Hematopoietic multipotent progenitor cell treated with erythropoietin and hydrocortisone succinate and interleukin-3 and kit ligand, for 6 days (in vitro differentiated cells): ENCODE data around the gene MICAL2.

ENCODE experiments used
- DNase-seq: peaks from one replicate; pipeline ENCODE4 v3.0.0-alpha.2; 2015

MICAL2 gene

DNA sequence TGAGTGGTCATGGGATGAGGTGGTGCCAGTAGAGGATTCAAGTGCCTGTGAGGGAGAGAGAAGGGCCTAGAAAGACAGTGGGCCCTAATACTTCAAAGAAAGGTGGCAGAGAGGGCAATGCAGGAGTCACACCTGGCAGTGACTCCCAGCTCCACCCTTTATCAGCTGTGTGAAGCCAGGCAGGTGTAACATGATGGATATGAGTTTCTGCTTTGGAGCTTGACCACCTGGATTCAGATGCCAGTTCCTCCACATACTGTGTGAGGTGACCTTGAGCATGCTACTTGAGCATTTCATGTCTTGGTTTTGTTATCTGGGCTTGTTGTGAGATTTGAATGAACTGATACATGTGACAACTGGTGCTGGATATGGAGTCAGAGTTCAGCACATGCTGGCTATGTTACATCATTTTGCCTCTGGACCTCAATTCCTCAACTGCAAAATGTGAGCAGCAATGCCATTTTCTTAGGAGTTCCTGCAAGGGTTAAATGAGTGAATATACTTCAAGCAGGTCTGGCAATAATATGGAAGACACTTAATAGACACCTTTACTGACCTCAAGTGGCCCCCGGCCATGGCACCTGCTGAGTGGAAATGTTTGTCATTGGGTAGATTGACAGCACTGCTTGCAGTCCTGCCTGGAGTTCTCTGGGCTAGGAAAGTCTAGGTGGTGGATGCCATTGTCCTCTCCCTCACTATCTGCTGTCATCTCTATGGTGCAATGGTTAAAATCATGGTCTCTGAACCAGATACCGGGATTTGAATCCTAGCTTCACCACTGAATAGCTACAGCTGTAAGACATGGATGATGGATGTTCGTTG lies 83.3 kb downstream of the MICAL2 start:
- DNase-seq, result no peak

DNA sequence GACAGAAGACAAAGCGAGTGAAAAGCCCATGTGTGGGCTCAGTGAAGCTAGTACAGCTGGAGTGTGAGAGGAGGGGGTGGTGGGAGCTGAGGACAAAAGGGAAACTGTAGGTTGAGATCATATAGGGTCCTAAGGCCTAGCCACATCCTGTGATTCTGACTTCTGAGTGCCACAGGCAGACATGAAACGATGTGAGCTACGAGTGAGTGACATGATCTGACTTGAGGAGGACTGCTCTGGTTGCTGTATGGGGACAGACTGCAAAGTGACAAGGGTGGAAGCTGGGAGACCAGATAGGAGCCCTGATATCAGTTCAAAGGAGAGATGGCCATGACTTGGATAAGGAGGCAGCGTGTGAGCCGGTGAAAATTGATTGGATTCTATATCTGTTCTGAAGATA lies 85.4 kb downstream of the MICAL2 start:
- DNase-seq, result peak; percentile 30

DNA sequence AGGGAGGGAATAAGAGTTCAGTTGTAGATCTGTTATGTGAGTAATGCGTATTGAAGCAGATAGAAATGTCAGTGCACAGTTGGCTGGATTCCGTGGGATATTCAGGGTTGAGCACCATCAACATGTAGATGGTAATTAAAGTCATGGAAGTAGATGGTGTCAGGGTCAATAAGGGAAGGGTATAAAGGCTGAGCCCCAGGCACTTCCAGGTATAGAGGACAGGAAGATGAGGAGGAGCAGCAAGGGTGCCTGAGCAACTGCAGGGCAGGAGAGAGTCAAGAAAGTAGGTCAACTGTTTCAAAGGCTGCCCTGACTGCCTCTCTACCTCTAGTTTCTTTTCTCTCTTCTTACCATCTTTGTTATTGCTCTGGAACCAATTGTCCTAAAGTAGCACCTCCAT lies 85.9 kb downstream of the MICAL2 start:
- no peak for DNase-seq

DNA sequence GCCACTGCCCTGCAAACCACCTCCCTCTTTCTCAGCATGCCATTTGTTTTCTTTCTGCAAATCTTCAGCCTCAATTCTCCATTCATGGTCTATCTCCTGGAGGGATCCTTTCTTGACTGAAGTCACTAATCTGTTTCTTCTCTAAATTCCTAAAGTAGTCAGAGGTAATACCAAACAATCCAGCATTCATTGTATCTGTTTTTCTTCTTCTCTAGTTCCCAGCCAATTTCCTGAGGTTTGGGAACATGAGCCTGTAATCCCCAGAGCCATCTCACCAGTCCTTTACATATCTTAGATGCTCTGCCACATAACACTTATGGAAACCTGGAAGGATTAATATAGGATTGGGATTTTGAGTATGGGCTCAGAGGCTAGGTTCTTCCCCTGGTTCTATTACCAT lies 86.5 kb downstream of the MICAL2 start:
- DNase-seq, result no peak

DNA sequence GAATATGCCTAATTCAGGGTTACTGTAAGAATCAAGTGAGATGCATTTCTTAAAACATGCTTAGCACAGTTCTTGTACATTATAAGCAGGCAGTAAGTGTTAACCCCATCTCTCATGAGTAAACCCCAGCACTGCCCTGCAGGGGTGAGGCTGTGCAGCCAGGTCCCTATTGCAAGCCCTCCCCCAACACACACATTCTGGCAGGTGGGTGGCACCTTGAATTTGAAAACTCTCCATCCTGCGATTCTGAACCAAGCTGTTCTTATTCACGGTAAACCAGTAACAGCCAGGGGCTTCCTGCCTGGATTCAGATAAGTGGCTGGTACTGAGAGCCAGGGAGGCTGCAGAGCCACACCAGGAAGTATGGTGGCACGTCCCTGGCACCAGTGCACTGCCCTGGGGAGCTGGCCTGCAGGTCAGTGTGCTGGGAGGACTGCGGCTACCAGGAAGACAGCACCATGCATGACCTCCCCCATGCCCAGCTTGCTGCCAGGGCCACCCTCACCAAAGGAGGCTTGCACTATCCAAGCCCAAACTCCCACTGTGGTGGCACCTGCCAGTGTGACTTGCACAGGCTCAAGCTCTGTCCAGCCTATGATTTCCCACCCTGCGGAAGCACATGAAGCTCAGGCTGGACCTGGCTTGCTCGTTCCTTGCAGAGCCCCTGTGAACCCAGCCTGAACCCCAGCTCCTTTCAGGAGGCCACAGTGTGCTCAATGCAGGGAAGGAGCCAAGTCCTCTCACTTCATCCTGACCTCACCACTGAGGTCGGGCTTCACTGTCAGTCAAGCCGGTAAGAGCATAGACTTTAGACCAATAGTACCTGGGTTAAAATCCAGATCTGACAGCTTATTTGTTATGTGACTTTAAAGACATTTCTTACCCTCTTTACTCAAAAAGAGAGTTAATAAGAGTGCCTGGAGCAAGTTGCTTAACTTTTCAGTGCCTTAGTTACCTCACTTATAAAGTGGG lies 88.1 kb downstream of the MICAL2 start:
- no peak for DNase-seq

DNA sequence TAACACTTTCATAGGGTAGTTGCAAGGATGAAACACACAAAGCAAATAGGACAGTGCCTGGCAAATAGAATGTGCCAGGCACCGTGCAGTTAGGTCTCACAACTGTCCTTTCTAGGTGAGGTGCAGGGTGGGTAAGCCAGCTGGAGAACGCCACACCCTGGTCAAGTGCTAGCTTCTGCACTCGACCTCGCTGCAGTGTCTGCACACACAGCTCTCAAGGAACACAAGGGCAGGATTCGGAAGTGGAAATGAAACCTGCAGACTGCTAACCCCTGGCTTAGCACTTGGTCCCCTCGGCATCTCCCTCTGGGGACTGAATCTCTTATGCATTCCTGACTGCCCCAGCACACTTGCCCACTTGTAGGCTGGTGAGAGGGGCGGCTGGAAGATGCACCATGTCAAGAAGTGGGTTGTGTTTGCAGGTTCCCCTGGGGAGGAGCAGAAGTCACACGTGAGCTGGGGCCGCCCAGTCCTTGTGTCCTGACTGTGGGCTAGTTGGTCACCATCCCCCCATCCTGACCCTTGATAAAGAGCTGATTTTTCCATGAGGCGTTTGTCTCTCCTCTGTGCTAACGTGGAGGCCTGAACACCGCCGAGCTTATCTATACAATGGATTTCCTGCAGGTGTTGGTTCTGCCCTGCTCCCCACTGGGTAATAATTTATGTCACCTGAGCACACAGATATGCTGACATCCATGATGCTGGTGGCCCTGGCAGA lies 89.0 kb downstream of the MICAL2 start:
- no peak for DNase-seq

DNA sequence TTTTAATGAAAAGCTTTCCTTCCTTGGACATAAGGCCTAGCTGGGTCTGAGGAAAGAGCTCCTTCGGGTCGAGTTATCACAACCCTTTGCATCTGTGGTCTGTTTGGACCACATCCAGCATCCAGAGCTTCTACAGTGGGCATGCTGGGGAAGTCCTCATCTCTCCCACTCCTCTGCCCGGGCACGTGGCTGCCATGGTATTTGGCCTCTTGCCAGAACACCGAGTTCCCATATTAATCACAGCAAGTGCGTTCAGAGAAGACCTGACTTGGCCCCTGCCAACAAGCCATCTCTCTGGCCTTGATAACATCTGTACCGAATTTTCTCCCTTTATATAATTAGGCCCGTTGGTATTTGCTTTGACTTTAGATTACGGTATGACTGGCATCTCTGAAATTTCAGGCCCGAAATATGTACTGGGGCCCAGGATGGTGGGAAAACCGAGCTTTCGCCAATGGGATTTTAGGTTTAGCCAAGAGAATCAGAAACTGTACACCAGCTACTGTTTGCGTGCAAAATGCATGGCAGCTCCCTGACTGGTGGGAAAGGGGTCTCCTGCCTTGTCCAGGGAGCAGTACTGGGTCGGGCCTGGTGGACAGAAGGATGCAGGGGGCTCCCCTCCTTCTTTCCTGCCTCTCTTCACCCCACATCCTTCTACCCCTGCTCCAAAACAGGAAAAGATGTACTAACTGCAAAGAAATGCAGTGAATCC lies 90.0 kb downstream of the MICAL2 start:
- DNase-seq, result peak; percentile 65

DNA sequence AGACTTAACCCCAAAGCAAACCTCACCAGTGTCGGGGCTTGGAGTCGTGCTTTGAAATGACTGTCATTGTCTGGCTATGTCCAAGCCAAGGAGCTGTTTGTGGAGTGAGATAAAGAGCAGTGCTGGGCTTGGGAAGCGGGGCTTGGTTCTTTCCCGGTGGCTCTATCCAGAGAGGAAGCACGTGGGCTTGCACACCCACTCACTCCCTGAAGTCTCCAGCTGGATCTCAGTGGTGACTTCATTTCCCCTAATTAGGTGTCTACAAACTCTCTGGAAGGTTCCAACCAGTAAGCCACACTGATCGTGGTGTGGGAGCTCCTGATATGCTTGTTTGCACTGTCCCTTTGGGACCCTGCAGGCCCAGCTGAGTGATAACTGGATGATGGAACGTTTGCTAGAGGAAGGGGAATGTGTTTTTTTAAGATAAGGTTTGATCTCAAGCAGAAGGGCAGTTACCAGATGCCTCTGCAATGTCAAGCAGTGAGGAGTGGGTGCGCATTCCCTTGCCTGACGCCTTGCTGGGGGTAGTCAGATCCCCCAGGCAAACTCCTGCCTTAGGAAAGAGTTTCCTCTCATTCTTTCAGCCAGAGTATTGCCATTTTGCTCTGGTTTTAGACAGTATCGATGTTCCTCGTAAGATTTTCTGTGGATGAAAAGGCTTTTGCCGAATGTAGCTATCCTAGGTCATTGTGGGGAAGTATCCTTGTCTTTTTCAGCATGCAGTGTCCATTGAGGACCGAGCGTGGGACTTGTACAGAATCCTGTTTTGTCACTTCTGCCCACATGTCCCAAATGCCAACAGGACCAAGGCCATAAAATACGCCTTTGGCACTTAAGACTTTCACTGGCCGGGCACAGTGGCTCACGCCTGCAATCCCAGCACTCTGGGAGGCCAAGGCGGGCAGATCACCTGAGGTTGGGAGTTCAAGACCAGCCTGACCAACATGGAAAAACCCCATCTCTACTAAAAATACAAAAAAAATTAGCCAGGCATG lies 90.9 kb downstream of the MICAL2 start:
- DNase-seq, result peak; percentile 97

DNA sequence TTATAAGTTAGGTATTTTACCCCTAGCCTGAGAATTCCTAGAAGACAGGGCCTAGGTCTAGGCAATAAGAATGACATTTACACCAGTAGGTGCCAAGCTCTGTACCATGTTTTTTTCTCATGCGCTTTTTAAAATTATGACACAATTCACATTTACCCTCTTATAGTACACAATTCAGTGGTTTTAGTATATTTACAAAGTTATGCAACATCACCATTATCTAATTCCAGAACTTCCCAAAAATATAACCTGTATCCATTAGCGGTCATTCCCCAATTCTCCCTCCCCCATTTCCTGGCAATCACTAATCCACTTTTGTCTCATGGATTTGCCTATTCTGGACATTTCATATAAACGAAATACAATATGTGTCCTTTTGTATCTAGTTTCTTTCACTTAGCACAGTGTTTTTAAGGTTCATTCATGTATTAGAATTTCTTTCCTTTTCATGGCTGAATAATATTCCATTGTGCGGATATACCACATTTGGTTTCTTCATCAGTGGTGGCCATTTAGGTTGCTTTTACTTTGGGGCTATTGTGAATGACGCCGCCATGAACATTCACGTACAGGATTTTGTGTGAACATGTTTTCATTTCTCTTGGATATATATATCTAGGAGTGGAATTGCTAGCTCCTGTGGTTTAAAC lies 92.4 kb downstream of the MICAL2 start:
- DNase-seq, result no peak

DNA sequence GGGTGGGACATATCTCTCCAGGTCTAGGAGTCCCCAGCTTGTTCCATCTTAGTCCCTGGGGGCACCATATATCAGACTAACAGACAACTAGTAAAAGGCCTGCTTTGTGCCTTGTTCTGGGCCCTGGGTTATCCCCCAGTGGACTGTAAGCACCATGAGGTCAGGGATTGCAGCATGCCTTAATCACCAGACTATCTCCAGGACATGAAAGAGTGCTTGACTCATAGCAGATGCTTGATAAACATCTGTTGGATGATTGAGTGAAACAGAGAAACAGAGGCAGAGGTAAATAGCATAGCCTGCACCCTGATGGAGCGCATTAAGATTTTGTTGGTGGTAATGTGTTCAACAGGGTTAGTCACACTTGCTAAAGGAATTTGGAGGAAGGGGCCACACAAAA lies 94.1 kb downstream of the MICAL2 start:
- no peak for DNase-seq

DNA sequence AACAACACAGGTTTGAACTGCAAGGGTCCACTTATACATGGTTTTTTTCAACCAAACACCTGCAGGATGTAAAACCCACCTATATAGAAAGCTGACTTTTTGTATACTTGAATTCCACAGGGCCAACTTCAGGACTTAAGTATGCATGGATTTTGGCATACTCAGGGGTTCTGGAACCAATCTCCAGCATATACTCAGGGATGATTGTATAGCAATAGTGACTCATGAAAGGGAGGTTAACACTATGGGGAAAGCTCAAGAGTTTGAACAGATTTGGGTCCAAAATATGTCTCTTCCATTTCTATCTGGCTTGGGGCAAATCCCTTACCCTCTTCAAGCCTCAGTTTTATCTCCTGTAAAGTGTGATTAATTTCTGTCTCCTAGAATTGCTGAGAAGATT lies 94.9 kb downstream of the MICAL2 start:
- no peak for DNase-seq

DNA sequence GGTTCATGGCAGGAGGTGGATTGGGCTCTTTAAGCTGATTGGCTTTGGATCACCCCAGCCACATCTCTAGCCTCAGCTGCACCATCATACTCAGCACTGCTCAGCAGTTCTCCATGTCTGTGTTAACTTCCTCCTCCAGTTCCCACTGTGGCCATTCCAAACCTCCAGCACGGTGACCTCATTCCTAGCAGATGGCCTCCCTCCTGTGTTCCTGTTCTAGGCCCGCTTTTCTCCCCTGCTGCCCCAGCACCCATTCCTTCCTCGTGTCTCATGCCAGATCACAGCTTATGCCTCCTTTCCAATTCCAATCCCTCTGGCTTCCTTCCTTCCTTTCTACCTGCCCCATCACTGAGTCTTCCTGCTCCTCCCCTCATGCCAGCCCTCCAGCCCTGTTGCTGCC lies 96.1 kb downstream of the MICAL2 start:
- DNase-seq, result no peak

DNA sequence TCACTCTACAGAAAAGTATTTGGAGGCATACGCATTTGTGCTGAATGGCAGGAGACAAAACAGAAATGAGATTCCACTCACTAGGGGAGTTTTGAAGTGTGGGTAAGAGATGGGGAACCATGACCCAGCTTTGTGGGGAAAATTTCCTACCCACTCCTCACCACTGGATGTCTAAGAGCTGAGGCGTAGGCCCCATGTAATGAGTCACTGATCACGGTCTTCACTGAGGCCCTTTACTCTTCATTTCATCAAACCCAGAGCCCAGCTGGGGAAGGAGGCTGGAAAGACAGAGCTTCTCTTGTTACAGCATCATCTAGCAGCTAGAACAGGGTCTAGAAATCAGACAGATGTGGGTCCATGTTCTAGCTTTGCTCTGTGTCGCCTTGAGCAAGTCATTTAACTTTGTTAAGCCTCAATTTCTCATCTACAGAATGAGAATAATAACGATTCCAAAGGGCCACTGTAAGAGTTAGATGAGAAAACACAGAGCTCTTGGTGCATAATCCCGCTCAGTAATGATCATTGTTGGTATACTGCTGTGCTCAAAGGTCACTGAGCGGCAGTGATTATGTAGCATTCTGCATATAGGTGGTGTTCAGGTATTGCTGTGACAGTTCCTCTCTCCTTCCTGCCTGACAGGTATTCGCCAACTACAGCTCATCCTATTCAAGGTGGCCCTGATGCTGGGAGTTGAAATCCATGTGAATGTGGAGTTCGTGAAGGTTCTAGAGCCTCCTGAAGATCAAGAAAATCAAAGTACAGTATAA lies 97.2 kb downstream of the MICAL2 start:
- DNase-seq, result no peak

DNA sequence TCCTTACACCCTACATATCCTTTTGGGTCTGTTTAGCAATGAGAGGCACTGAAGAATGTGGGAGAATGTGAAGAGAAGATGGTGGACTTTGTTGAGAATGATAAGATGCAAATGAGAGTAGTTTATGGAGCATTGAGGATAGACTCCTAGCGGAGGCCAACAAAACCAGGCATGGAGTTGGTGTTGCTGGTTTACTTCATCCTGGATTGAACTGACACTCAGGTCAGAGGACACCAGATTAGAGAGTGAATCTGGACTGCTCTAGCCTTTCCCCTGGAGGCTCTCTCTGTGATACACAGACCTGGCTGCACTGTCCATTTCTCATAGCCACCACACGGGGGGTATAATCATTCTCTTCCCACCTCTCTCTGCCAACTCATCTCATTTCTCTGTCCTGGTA lies 98.7 kb downstream of the MICAL2 start:
- DNase-seq, result no peak

DNA sequence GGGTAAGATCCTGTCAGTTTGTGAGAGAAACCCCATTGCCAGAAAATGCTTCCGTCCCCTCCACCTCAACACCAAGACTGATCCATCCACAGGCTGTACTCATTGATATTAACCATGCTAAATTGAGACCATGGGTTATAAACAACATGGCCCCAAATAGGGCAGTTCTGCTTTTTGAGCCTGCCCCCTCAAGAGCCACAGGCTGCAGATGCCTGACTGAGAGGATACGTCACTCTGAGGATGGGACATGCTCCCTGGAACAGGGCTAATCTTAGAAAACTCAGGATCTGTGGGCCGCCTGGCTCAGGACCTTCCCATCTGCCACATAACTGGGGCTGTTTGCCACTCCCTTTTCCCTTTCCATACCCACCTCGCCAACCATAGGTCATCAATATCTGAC lies 99.8 kb downstream of the MICAL2 start:
- no peak for DNase-seq

DNA sequence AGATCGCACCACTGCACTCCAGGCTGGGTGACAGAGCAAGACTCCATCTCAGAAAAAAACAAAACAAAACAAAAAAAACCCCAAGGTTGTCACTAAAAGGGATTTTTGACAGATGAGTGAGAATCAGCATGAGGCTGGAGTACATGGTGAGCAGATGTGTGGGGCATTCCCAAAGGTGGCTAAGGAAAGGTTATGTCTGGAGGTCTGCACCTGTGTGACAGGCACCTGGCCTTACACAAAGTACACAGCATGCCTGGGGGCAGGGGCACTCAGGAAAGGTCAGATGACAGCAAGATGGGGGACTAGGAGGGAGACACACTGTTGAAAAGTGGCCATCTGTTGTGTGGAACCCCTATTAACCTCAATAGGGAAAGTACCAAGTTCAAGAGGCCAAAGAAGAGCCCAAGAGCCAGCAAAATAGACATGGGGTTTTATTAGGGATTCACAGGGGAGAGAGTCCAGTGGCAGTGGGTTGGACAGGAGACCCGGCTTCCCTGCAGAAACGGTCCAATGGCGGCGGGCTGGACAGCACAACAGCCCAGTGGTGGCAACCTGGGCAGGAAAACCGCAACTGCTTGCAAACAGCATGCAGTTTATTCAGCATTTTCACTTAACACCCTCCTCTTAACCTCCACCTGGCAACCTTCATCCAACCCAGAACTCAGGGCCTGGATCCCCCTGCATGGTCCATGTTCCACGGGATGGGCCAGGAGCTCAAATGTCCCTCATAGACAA lies 101.1 kb downstream of the MICAL2 start:
- DNase-seq, result no peak

DNA sequence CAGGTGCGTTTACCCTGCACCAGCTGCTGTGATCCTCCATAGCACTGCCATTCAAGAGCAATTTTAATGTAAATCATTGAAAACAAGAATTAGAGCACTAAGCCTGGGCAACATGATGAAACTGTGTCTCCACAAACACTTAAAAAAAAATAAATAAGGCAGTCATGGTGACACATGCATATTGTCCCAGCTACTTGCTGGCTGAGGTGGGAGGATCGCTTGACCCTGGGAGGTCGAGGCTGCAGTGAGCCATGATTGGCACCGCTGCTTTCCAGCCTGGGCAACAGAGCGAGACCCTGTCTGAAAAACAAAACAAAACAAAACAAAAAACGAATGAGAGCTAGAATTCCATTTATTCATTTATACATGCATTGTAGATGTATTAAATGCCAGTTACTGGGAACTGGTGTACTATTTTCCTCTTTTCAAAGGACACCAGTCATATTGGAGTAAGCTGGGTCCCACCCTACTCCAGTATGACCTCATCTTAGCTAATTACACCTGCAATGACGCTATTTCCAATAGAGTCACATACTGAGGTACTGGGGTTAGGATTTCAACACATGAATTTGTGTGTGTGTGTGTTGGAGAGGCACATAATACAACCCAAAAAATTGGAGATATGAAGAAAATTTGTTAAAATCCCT lies 101.9 kb downstream of the MICAL2 start:
- no peak for DNase-seq

DNA sequence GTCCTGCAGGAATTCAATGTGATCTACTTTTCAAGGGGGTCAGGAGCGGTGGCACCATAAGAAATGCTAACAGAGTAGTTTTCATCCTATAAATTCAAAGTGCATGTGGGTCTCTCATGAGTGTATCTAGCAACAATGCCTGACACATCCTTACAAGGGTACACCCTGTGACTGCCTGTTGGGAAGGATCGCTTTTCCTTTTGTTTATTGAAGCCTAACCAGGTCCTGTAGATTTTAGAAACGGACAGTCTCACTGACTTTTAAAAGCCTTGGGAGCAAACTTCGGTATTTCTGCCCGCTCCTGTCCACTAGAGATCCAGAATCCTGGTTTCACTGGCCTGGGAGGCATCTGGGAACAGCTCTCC lies 102.4 kb downstream of the MICAL2 start:
- DNase-seq, result no peak

DNA sequence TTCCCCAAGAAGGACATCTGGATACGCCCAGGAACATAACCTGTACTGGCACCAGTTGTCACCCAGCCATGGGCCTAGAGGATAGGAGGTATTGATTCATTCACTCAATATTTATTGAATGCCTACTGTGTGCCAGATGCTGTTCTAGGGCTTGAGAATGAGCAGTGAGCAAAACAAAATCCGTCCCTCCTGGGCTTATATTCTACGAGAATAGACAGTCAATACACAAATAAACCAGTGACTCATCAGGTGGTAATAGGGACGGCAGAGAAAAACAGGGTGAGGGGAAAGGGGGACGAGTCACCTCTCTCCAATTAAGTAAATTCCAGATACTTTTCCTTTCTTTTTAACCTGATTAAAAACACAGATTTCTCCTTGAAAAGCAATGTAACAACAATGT lies 103.5 kb downstream of the MICAL2 start:
- no peak for DNase-seq
